SKM-1 (cell line): ENCODE results near the gene L3MBTL4.
"Not testable (repeated sequence)": the region's sequence is repeated elsewhere in the genome, so short reads cannot be mapped to it uniquely, and the experiment has no call there.

ENCODE experiments used
- DNase-seq: peaks from one replicate; lab custom pipeline; 2025; ENCODE audit not compliant: unreplicated experiment; lab: John Stamatoyannopoulos, UW

The L3MBTL4 gene

GRCh38 chr18:6115710-6116109 is 299.0 kb downstream of the L3MBTL4 start:
- no peak for DNase-seq

- DNase-seq, result no peak
Observed at GRCh38 chr18:6113650-6114049, 301.1 kb downstream of the L3MBTL4 start.

DNA sequence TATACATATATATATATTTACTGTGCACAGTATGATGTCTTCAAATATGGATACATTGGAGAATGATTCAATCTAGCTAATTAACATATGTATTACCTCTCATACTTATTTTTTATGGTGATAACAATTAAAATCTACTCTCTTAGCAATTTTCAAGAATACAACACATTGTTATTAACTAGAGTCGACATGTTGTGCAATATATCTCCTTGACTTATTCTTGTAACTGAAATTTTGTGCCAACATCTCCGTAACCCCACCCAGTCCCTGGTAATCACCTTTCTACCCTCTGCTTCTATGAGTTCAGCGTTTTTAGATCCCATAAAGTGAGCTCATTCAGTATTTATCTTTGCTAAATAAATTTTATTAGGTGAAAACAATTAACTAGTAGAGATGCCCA is 303.0 kb downstream of the L3MBTL4 start:
- DNase-seq, result no peak

- no peak for DNase-seq
Observed at GRCh38 chr18:6109743-6110142, 305.0 kb downstream of the L3MBTL4 start.

DNA sequence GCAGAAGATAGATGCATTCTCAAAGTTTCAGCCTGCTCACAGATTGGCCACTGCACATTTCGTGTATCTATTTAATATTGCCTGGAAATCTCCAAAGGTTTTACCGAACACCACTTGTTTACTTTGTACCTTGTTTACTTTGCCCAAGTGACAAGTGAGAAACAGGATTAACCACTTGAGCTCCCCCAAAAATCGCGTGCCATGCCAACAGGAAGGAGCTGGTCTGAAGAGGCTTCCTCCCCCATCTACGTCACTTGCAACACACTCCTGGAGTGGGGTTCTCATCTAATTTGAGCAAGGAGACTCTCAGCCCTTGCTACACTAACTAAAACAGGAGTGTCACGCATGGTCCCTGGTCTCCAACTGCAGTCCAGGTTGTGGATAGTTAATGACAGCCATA is 306.9 kb downstream of the L3MBTL4 start:
- no peak for DNase-seq

DNA sequence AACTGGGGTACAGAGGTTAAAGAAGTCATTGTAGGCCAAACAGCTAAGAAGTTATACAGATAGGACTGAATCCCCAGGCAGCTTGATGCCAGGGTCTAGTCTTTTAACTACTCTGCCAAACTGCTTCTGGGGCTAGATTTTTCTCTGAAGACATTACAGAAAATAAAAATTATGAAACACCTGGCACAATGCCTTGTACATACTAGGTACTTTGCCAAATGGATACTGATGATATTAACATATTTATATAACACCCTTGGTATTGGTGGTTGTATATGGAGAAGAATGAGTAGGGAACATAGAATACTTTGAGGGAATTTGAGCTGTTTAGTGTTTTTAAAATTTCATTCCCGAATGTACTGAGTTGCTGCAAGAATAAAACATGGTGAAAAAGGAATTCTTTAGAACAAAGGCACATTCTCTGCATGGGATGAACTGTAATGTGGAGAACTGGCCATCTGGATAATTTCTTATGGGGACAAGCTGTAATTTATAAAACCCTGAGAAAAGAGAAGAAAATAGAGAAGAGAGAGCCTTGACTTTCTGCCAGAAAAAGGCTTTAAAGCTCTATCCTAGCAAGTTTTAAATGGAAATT is 308.5 kb downstream of the L3MBTL4 start:
- DNase-seq, result no peak

- no peak for DNase-seq
Observed at GRCh38 chr18:6103741-6104140, 311.0 kb downstream of the L3MBTL4 start.

- no peak for DNase-seq
Observed at GRCh38 chr18:6096730-6097129, 318.0 kb downstream of the L3MBTL4 start.

DNA sequence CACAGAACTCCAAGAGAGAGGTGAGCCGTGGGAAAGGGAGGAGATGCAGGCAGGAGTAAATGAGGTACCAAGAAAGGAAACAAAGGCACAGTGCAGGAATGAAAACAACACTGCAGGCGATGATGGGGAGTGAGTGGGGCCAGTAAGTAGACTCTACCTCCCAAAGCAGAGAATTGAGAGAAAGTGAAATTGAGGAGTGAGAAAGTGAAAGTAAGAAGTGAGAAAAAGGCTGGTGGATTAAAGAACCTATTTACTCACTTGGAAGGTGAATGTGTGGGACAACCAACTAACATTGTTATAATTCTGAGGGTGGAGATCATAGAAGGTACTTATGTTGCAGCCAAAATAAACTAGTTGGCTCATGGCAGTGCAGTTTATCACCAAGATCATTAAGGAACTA is 326.3 kb downstream of the L3MBTL4 start:
- DNase-seq, result no peak

DNA sequence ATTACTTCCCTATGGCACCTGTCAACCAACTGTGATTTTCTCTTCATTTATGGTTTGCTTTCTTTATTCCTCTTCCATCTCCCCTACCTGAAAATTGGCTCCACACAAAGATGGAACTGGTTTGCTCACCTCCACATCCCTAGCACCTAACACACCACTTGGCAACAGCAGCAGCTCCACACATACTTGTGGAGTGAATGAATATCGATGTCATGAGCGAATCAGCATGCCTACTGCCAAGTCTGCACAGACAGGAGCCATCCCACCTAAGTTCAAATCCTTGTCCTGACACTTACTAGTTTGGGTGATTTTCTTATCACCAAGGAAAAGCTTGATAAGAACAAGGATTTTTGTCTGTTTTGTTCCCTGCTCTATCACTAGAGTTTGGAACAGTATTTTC is 328.0 kb downstream of the L3MBTL4 start:
- DNase-seq, result no peak

GRCh38 chr18:6079406-6079805 is 335.3 kb downstream of the L3MBTL4 start:
- DNase-seq, result no peak

GRCh38 chr18:6078877-6079276 is 335.8 kb downstream of the L3MBTL4 start:
- no peak for DNase-seq

GRCh38 chr18:6072423-6072822 is 342.3 kb downstream of the L3MBTL4 start:
- DNase-seq, result not testable (repeated sequence)

DNA sequence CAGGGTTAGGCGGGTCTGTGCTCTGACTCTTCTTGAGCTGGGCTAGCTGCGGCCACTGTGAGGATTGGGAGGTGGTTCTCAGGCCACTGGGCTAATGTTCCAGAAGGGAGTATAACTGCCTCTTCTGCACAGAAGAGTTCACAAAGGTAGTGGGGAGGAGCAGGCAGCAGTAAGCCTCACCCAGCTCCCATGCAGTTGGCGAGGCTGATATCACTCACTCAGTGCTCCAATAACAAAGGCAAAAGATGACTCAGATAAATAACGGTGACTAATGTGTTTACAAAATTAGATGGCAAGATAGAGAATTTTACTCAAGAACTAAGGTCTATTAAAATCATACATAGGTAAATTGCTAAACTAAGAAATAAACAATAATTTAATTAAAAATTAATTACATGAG is 345.2 kb downstream of the L3MBTL4 start:
- no peak for DNase-seq

- no peak for DNase-seq
Observed at GRCh38 chr18:6069103-6069502, 345.6 kb downstream of the L3MBTL4 start.

DNA sequence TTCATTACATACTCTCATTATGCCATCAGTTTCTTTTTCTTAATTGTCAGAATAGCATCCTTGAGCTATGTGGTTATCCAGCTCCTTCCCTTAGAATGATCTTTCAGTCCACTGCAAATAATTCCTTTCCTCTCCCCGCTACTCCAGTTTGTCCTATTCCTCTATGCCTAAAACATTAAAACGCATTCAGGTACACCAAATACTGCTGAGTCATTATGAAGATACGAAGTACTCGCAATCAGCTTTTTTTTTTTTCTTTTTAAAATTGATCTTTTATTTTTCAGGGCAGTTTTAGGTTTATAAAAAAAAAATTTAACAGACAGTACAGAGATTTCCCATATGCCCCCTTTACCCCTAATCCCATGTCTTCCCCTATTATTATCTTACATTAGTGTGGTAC is 354.6 kb downstream of the L3MBTL4 start:
- DNase-seq, result no peak

DNA sequence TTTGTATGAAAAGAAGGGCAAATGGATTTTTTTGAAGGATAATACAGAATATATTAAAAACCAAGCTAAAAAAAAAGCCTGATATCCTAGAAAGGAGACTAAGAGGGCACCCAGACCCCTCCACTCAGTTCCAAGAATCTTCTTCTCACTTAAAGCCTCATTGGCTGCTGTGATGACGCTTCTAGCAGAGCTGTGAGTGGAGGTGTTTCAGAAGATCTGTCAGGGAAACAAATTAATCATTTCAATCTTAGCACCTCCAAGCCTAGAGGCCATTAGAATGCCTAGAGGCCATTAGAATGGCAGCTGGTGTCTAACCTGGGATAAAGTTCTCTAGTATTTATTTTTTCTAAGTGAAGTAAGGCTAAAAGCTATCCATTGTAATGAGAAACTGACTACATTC is 355.2 kb downstream of the L3MBTL4 start:
- no peak for DNase-seq

- no peak for DNase-seq
Observed at GRCh38 chr18:6058941-6059340, 355.8 kb downstream of the L3MBTL4 start.

DNA sequence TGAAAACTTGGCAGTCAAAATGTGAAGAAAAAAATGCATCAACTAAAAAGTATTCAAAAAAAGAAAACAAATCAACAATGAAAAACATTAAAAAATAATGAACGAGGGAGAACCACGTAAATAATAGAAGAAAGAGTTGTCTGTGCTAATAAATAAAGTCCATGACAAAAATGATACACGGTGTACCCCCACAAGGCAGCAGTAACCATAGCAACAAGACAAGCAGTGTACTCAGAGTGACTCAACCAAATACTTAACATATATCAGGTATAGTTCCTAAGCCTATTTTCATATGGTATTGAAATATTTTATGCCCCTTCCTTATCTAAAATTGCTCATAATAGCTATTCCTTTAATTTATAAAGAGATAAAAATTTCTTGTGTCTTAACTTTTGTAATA is 357.1 kb downstream of the L3MBTL4 start:
- DNase-seq, result no peak

DNA sequence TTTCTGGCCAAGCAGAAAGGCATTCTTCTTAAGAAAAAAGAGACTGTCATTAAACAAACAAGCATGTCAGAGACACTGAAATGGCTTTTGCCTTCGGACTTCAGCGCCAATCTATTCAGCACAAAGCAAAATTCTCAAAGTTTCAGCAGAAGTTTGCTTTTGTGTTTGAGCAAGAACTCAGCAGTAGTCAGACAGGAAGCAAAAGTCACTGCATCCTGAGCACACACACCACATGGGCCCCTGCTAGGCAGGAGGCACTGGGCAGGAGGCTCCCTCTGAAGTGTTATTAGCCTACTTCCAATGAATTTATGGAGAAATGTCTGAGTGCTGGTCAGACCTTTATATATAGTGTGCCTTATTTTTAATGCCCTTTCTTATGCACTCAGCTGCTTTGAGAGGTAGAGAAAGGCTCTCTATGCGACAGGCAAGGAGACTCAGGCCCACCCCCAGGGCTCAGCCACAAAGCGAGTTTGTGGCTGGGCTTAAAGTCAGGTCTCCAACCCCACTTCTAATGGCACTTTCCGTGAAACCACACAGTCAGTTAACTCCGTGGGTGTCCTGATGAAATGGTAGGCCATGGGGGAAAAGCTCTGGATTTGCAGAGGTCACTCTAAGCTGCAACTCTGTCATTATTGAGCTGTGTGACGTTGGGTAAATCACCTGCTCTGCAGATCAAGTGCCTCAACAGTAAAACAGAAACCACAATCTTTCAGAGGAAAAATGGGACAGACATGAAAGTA is 358.4 kb downstream of the L3MBTL4 start:
- no peak for DNase-seq

DNA sequence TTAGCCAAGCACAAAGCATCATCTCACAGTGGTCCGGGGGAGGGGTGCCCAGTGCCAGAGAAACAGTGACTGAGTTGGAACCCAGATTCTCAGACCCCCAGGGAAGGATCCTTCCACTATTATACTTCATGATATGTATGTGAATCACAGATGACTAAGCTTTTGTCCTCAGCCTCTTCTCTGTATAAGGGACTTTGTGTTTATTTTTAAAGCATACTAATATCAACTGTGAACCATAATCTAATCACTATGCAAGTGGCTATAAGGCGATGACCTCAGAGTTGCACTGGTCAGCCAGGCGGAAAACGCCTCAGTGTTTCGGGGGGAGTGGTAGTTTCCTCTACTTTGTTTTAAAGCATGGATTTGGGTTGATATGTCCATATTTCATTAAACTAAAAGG is 359.0 kb downstream of the L3MBTL4 start:
- no peak for DNase-seq

GRCh38 chr18:6054256-6054842 is 360.4 kb downstream of the L3MBTL4 start:
- no peak for DNase-seq
